Thyroid gland (tissue), 4 donors: ENCODE results near the gene GIPC2.

ENCODE experiments used
- POLR2A ChIP-seq, 2 donors: fragments of 450-650 bp; IDR thresholded peaks; one replicate each; pipeline ENCODE4 v1.6.1; 2017; ENCODE audit warnings: antibody characterized with exemption in 2 of 2, mild to moderate bottlenecking in 2 of 2, moderate library complexity in 1 of 2
- TF ChIP-seq, protein P1 (sequence below), 6 experiments: fragments of 200-600 bp in 3 of 6; fragments of 450-650 bp in 3 of 6; sonication (generic) in 3 of 6; IDR thresholded peaks; one replicate each; pipeline ENCODE4 v1.5.1; 2016 to 2019; ENCODE audit warnings: antibody characterized with exemption in 6 of 6, mild to moderate bottlenecking in 2 of 6, inconsistent platforms in 1 of 6, moderate library complexity in 1 of 6

DNA sequence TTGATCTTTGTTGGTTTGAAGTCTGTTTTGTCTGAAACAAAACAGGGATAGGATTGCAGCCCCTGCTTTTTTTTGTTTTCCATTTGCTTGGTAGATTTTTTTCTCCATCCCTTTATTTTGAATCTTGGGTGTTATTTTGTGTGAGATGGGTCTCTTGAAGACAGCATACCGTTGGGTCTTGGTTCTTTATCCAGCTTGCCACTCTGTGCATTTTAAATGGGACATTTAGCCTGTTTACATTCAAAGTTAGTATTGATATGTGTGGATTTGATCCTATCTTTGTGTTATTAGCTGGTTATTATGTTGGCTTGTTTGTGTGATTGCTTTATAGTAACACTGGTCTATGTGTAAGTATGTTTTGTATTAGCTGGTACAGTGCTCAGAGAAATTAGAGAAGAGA, 40.9 kb downstream of the GIPC2 start:
- TF ChIP-seq, protein P1, sequence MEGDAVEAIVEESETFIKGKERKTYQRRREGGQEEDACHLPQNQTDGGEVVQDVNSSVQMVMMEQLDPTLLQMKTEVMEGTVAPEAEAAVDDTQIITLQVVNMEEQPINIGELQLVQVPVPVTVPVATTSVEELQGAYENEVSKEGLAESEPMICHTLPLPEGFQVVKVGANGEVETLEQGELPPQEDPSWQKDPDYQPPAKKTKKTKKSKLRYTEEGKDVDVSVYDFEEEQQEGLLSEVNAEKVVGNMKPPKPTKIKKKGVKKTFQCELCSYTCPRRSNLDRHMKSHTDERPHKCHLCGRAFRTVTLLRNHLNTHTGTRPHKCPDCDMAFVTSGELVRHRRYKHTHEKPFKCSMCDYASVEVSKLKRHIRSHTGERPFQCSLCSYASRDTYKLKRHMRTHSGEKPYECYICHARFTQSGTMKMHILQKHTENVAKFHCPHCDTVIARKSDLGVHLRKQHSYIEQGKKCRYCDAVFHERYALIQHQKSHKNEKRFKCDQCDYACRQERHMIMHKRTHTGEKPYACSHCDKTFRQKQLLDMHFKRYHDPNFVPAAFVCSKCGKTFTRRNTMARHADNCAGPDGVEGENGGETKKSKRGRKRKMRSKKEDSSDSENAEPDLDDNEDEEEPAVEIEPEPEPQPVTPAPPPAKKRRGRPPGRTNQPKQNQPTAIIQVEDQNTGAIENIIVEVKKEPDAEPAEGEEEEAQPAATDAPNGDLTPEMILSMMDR (IDR thresholded peaks at IDR 0.05), result no peak
- TF ChIP-seq POLR2A (IDR thresholded peaks at IDR 0.05), result no peak
